Measurements from ENCODE around the gene MGST1.

MGST1 gene, protein sequence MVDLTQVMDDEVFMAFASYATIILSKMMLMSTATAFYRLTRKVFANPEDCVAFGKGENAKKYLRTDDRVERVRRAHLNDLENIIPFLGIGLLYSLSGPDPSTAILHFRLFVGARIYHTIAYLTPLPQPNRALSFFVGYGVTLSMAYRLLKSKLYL

DNA sequence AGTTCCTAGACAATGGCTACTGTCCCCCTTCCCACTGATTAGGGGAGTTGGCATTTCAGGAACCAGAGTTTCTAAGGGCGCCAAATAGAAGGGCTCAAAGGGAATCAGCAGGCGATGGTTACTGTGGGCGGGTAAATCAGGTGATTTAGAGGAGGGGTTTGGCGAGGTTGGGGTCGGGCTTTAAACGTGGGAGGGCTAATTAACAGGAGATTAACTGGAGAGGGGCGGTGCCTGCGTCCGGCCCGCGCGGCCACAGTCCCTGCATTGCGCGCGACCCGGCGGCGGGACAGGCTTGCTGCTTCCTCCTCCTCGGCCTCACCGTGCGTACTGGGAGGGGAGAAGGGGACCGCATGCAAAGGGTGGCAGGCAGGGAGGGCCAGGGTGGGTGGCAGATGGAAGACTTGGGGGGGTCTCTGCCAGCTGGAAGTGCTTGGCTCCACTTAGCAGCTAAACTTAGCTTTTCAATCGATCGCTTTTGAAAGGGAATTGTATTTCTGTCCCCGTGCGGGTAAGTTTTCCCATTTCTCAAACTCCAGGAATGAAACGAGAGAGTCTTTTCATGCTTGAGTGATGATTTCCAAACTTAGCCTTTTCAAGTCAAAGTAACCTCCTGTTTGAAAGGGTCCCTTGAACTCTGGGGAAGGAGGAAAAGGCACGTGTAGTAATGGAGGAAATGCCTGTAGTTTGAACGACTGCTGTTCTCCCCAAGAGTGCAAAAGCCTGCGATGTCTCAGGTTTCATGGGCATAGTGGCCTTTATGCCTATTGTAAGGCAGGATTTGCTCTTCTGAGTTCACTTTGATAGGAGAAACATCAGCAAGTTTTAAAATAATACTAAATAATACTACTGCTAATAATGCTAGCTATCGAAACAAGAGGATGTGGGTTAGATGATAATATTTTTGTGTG is at the start of gene MGST1:
MGST1 (plus strand) TSS at position 255 of the 908 bp plus-strand sequence. CDS start 6,608 bp downstream, outside the sequence.
- TF ChIP-seq, protein P1, sequence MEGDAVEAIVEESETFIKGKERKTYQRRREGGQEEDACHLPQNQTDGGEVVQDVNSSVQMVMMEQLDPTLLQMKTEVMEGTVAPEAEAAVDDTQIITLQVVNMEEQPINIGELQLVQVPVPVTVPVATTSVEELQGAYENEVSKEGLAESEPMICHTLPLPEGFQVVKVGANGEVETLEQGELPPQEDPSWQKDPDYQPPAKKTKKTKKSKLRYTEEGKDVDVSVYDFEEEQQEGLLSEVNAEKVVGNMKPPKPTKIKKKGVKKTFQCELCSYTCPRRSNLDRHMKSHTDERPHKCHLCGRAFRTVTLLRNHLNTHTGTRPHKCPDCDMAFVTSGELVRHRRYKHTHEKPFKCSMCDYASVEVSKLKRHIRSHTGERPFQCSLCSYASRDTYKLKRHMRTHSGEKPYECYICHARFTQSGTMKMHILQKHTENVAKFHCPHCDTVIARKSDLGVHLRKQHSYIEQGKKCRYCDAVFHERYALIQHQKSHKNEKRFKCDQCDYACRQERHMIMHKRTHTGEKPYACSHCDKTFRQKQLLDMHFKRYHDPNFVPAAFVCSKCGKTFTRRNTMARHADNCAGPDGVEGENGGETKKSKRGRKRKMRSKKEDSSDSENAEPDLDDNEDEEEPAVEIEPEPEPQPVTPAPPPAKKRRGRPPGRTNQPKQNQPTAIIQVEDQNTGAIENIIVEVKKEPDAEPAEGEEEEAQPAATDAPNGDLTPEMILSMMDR (IDR thresholded peaks at IDR 0.05) = no peak
- TF ChIP-seq ZFX (IDR thresholded peaks at IDR 0.05; ENCODE audit: borderline replicate concordance) = no peak
- peak within 1 kb of the TSS; percentile 64 for H3K27ac ChIP-seq

DNA sequence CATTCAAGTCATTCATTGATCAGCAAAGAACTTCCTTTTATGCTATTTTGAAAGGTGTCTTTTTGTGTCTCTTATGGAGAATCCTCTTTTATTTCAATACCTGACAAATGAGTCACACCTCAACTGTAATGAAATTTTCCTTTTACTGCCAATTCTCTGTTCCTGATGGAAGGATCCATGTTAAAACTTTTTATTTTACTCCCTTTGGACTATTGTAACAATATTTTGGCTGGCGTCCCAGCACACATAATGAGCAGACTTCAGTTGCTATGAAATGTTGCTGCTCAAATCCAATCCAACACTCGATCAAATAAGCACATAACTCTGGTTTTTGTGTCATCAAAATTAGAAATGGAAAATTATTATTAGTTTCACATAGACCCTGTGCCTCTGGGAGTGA is 48.0 kb upstream of the MGST1 start:
- no peak overlapping the region for H3K27ac ChIP-seq
- TF ChIP-seq, protein P1 (IDR thresholded peaks at IDR 0.05) = no peak
- no peak for TF ChIP-seq ZFX (IDR thresholded peaks at IDR 0.05; ENCODE audit: borderline replicate concordance)

DNA sequence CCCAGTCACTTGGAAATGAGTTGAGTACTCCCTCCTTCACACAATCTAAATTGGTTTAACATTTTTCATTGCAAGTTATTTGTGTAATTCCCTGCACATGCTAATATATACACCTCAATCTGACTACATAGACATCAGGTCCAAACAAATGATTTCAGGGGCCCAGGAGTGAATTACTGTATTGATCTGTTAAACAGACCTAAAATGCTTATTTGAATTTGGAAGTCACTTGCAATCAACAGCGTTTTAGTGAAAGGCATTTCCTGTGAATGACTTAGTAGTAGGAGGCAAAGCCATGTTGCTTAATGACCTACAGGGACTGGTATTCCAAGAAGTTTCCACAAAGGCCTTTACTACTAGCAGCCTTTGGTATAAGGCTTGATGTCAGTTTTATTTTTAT is 47.3 kb upstream of the MGST1 start:
- no peak overlapping the region for H3K27ac ChIP-seq
- TF ChIP-seq, protein P1 (IDR thresholded peaks at IDR 0.05) = no peak
- no peak for TF ChIP-seq ZFX (IDR thresholded peaks at IDR 0.05; ENCODE audit: borderline replicate concordance)

DNA sequence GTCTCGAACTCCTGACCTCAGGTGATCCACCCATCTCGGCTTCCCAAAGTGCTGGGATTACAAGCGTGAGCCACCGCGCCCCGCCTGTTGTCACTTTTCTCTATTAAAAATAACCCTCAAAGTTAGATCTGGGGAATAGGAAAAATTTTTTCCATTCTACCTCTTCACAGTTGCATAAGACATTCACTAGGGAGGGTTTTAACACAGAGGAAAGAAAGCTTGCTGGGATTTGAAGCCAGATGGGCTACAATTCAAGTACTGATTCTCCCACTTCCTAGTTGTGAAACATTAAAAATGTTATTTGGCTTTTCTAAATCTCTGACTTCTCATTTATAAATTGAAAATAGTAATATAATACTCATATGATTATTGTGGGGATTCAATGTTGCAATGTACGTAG is 46.7 kb upstream of the MGST1 start:
- no peak for TF ChIP-seq ZFX (IDR thresholded peaks at IDR 0.05; ENCODE audit: borderline replicate concordance)
- TF ChIP-seq, protein P1 (IDR thresholded peaks at IDR 0.05) = no peak
- H3K27ac ChIP-seq = no peak overlapping the region

DNA sequence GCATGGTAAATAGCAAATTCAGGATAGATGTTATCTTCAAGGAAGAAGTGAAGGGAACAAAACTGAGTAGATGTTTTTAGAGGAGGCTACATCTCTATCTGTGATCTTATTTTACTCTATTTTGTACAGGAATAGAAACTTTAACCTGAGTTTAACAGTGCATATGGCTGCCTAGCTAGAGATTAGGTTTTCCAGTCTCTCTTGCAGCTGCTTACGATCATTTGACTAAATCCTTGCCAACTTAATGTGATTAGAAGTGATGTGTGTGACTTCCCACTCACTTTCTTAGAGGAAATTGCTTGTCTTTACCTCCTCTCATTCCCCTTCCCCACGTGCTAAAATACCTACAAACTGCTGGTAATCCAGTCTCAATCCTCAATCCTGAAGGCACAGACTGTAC is 43.5 kb upstream of the MGST1 start:
- TF ChIP-seq, protein P1 (IDR thresholded peaks at IDR 0.05) = no peak
- no peak overlapping the region for H3K27ac ChIP-seq

DNA sequence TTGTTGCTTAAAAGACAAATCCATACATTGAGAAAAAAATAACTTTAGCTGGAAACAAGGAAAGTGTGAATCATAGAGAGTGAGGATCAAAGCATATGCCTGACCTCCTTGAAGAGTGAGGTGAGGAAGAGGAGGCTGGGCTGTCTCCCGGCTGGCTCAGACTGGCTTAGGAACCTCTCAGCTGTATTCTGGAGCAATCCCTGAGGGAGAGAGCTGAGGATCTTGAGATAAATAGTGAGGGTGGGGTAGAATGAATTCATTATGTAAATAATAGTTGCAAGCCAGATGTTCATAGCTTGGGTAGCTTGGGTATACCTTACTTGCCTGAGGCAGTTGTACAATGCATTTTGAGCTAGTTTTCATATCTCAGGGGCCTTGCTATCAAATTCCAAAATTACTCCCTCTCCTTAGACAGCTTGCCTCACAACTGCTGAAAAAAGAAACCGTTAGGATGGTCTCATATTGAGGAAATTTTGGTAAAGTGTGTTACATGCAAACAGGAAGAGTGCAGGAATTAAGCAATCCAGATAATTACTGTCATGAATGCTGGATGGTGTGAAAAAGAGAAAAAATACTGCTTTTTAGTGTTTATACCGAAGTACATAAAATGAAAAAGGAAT is 39.5 kb upstream of the MGST1 start:
- no peak overlapping the region for H3K27ac ChIP-seq
- TF ChIP-seq, protein P1 (IDR thresholded peaks at IDR 0.05) = no peak
- no peak for TF ChIP-seq ZFX (IDR thresholded peaks at IDR 0.05; ENCODE audit: borderline replicate concordance)

DNA sequence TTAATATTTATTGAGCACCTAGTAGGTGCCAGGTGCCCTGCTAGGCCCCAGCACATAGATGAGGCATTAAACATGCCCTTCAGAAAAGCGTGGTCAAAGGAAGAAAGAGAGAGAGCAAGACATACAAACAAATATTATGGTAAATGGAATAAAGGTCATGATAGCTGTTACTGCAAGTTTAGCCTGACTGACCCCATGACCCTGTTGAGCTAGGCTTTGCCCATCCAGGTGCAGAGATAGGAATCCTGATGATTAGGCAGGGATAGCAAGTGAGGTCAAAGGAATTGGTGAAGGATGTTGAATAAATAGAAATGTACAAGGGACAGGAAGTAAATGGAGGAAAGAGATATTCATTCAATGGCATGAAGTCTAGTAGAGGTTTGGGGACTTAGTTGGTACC is 36.5 kb upstream of the MGST1 start:
- TF ChIP-seq ZFX (IDR thresholded peaks at IDR 0.05; ENCODE audit: borderline replicate concordance) = no peak
- TF ChIP-seq, protein P1 (IDR thresholded peaks at IDR 0.05) = no peak
- no peak overlapping the region for H3K27ac ChIP-seq

All from 22Rv1 (cell line).